HTERT RPE-1 (cell line): ENCODE data around the gene LENEP.

ENCODE experiments used
- in situ Hi-C: fragments of 300-500 bp; cut with MboI; formaldehyde crosslinking; loops from 4 replicates; pipeline ENCODE4 v1.14.3; 2020; ENCODE audit warnings: low sequenced_read_pairs

The LENEP gene

DNA sequence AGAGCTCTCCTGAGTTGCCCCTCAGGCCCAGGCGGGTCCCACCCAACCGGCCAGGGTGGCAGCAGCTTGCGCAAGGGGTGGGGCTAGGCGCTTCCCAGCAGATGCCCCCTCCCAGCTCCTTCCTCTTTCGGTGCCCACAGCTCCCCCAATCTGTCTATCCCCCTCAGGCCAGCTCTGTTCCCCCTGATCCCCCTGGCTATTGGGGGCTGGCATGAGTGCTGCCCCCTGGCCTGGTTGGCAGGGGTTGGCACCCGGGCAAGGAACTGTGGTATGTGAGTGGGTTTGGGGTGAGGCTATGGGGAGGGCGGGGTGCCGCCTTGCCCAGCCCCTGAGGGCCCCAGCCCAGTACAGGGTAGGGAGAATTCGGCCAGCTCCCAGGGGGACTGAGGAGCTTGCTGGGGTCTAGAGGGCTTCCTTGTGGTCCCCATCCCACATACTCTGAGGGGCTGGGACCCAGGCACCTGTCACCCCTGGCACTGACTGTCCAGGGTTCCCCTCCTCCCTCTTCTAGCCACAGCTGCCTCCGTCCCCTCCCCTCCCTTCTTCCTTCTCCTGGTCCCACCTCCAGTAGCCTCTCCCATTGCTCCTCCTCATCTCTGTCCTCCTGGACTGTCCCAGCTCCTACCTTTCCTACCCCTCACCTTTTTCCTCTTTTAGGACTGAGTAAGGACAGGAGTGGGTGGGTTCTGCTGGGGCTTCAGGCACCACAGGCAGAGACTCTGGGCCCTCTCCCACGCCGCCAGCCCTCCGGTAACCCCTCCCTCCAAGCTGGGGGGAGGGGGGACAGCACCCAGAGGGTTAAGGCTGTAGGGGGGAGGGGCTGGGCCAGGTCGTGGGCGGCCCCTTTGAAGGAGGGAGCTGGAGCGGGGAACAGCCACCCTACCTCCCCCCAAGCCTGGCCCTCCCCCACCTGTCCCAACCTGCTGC, 14.9 kb downstream of the LENEP start:
- in situ Hi-C loops: no loop called here

DNA sequence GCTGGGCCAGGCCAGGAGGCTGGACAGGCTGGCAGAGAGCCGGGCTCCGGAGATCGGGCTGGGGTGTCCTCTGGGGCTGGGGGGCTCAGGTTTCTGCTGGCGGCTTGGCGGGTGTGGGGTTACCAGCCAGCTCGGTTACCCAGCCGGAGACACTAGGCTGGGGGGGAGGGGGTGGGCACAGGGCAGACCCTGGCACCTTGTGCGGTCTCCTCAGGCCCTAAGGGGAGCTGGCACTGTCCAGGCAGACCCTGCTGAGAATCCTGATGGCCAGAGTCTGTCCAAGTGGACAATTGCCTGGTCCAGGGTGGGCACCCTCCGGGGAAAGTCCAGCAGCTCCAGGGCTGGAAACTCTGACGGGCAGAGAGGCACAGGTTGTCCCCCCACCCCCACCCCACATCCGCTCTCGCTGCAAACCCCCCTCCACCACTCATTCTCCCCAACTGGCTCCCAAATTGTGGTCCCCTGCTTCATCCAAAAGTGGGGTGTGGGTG, 15.9 kb downstream of the LENEP start:
- in situ Hi-C loops: no loop called here

DNA sequence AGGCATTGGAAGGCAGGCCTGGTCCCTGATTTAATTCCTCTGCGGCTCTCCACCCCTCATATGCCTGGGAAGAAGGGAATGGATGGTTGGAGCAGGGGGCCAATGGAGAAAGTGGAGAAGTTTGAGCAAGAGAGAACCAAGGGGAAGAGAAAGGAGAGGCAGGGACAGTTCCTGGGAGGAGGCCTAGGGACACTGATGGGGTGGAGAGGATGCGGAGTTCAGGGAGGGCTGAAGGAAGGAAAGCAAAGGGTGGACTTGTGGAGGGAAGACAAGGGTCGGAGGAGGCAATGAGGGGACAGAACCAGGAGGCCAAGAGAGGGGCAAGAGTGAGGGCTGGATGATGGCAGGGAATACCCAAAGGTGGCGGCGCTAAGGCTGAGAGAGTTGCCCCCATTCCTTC, 16.4 kb downstream of the LENEP start:
- in situ Hi-C loops: no loop called here

DNA sequence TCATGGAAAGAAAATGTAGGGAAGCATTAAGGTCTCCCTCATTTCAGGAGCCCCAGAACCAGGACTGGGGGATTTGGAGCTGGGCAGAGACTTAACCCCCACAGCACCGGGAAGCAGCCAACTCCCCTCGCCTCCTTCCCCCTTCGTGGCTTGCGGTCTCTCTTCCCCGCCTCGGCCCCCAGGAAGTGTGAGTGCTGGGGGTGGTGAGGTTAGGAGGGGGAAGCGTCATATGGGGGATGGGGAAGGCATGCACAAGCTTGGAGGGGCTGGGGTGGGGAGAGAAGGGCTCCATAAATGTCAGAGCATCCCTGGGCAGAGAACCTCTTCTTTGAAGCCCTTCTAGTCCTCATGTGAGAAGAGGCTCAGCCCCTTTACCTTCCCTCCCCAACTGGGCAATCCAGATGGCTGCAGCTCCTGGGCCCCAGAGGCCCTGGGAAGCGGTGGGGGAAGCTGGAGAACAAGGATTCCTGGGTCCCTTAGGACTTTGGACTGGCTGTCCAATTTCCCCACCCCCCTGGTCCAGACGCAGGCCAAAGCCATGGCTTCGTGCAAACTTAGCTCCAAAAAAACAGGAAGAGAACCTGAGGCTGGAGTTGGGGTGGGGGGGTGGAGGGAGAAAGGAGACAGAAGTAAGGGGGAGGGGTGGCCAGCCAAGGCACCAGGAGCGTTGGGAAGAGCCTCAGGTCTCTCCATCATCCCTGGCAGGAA, 17.0 kb downstream of the LENEP start:
- in situ Hi-C loops: no loop called here

DNA sequence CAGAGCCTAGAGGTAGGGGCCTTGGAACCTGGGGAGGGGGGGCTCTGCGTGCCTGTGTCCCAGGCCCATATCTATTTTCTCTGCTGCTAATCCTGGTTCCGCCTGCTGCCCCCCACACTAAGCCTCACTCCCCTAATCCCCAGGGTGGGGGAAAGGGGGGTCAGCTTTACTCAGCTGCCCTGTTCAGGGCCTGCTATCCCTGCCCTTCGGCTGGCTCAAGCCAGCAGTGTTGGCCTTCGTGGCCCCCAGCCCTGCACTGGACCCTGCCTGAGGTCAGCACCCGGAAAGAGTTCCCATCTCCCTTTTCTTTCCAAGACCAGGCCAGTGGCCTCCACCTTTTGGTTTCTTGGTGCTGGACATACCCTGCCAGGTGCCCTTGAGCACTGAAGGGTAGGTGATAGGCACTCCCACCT, 17.6 kb downstream of the LENEP start:
- in situ Hi-C loops: no loop called here

DNA sequence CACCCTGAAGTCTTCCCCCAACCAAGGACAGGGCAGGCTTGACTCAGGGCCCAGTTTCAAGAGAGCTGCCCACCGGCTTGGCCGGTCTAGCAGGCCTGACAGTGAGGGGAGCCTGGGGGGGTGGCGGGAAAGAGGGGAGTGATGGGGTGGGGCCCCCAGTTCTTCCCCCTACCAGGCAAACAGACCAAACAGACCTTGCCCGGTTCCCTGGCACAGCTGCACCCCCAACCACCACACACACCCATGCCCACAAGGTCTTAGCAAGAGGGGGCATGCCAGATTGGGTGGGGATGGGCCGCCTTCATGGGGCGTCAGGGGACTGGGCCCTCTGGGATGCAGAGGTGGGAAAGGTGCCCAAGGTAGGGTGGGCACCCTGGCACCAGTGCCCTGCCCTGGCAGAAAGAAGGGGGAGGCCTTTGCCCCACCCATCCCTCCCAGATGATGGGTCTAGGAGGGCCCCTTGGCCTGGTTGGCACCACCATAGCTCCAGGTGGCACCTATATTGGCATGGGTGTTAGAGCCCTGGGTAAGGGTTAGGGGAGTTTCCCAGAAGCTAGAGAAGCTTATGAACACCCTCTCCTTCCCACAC, 18.1 kb downstream of the LENEP start:
- in situ Hi-C loops: no loop called here

DNA sequence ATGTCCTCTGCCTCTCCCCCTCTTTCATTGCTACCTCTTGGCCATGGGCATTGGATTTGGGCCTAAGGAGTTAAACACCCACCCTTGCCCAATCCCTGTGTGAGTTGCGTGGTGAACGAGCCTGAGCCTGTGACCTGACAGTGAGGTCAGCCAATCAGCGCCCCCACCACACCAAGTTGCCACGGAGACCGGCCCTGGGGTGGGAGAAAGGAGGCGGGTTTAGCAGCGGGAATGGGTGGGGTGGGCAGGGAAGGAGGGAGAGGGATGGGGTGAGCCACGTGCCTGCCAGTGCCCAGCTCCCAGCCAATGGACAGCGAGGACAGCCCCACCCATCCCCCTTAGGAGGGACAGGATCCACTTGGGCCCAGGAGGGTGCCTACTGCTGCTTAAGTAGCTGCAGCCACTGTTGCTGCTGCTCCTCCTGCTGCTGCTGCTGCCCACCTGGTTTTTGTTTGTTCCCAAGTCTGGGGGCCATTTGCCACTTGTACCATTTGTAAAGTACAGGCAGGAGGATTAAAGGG, 18.7 kb downstream of the LENEP start:
- in situ Hi-C loops: no loop called here

DNA sequence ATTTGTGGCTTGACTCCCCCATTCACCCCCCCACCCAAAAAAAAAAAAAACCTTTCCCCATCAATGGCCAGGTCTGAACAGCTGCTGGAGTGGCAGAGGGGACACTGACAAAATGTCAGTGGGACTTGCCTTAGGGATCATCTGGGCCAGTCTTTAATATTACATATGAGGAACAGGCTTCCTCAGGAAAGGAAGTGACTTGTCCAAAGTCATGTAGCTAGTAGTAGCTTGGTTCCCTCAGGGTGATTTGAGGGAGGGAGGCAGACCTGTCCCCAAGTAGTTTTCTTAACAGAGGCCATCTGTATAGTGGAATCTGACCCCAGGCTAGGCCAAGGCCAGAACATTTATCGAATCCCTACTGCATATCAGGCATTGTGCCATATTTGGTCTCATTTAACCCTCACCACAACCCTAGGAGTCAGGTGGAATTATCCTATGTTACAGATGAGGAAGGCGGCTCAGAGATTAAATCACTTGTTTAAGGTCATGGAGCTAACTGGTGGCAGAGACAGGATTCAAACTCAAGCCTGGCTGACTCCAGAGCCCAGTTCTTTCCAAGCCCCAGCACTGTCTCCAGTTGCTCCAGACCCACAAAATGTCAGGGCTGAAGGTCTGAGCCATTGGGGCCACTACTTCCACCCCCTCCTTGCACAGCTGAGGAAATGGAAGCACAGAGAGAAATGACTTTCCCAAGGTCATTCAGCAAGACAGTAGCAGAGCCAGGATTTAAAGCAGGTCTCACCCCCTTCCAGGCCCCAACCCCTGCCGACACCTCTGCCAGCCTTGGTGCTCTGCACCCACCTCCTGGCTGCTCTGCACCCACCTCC, 19.6 kb downstream of the LENEP start:
- in situ Hi-C loops: no loop called here

DNA sequence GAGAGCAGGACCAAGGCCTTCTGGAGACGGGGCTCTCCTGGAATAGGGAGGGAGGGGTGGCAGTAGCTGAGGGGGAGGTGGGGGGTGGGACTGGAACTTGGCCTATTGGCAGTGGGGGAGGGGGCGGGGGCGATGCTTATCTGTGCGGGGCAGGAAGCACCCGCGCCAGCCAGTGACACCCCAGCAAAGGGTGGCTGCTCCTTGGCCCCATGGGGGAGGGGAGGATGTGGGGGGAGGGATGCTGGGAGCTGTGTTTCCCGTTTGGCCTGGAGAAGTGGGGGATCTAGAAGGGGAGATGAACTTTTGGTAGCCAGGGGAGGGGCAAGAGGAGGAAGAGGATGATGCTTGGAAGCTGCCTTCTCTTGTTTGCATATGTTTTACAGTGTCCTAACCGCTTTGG, 20.2 kb downstream of the LENEP start:
- in situ Hi-C loops: no loop called here

DNA sequence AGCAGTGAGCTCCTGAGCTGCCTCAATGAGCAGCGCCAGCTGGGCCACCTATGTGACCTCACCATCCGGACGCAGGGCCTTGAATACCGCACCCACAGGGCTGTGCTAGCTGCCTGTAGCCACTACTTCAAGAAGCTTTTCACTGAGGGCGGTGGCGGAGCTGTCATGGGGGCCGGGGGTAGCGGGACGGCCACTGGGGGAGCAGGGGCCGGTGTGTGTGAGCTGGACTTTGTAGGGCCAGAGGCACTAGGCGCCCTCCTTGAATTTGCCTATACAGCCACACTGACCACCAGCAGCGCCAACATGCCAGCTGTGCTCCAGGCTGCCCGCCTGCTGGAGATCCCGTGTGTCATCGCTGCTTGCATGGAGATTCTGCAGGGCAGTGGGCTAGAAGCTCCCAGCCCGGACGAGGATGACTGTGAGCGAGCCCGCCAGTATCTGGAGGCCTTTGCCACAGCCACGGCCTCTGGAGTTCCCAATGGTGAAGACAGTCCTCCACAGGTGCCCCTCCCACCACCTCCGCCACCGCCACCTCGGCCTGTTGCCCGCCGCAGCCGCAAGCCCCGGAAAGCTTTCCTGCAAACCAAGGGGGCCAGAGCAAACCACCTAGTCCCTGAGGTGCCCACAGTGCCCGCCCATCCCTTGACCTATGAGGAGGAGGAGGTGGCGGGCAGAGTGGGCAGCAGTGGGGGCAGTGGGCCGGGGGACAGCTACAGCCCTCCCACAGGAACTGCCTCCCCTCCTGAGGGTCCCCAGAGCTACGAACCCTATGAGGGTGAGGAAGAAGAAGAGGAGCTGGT, 21.5 kb downstream of the LENEP start:
- in situ Hi-C loops: no loop called here

DNA sequence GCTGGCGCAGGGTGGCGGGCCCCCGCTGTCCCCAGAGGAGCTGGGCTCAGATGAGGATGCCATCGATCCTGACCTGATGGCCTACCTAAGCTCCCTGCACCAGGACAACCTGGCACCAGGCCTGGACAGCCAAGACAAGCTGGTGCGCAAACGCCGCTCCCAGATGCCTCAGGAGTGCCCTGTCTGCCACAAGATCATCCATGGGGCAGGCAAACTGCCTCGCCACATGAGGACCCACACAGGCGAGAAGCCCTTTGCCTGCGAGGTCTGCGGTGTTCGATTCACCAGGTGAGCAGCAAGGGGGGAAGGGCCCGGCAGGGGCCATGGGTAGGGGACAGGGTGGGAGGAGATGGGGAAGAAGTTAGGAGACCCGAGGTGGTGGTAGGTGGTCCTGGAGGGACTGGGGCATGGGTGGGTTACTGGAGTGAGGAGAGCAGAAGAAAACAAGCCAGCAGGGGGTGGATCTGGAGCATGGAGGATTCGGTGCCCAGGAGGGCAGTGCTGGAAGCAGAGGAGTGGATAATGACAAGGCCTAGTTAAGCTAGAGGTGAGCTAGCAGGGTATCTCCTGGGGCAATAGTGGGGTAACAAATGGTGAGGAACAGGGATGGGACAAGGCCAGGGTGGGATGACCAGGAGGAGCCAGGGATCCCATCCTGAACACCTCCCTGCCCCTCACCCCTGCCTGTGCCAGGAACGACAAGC, 22.3 kb downstream of the LENEP start:
- in situ Hi-C loops: no loop called here

DNA sequence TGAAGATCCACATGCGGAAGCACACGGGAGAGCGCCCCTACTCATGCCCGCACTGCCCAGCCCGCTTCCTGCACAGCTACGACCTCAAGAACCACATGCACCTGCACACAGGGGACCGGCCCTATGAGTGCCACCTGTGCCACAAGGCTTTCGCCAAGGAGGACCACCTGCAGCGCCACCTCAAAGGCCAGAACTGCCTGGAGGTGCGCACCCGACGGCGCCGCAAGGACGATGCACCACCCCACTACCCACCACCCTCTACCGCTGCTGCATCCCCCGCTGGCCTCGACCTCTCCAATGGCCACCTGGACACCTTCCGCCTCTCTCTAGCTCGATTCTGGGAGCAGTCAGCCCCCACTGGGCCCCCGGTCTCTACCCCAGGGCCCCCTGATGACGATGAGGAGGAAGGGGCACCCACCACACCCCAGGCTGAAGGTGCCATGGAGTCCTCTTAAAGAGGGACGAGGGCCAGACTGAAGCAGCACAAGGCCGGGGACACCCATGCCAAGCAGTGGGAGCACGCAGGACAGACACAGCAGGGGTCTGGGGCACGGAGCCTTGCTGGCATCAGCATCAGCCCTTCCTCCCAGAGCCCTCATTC, 22.9 kb downstream of the LENEP start:
- in situ Hi-C loops: no loop called here

DNA sequence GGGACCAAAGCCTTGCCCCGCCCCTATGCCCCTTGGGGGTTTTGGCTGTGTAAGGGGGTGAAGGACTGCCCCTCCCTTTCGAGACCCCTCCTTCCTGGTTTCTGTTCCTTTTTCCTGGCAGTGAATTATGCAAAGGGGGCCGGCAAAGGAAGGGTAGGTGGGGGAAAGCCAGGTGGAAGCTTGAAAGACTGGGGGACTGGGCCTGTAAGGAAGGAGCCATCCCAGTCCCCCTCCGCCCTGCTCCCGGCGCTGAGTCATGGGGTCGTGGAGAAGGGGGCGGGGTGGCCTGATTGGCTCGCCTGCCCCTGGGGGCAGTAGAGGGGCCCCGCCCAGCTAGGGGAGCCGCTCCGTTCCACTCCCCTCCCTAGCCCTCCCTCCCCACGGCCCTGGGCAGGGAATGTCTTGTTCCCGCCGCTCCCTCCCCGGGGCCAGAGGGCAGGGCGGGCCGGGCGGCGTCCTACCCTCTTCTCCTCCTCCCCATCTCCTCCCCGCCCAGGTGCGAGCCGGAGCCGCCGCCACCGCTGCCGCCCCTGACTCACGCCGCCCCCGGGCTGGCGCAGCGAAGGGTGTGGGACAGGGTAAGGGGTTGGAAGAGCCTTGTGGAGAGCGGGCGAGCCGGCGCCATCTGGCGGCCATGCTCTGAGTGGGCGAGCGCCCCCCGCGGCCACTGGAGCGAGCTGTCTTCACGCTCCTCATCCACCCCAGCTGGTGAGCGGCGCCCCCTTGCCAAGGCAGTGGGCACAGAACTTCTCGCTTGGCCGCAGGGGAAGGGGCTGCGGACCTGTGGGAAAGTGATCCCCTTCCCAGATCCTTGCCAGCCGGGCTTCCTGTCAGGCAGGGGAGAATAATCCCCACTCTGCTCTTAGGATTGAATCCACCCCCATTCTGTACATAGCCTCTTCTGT, 23.9 kb downstream of the LENEP start:
- in situ Hi-C loops: no loop called here

DNA sequence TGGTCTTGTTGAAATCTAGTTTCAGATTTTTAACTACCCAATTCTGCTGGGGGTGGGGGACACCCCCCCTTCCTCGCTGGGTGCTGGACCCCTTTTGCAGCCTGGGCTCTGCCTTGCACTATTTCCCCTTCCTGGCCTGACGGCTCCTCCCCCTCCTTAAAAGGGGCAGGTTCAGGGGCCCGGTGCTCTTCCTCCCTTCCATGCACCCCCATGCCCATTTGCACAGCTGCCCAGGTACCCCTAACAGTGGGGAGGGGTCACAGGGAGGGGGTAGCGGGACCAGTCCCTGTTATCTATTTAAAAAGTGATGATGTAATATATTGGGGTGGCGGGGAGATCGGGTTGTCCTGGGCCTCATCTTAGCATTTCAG, 24.5 kb downstream of the LENEP start:
- in situ Hi-C loops: no loop called here

DNA sequence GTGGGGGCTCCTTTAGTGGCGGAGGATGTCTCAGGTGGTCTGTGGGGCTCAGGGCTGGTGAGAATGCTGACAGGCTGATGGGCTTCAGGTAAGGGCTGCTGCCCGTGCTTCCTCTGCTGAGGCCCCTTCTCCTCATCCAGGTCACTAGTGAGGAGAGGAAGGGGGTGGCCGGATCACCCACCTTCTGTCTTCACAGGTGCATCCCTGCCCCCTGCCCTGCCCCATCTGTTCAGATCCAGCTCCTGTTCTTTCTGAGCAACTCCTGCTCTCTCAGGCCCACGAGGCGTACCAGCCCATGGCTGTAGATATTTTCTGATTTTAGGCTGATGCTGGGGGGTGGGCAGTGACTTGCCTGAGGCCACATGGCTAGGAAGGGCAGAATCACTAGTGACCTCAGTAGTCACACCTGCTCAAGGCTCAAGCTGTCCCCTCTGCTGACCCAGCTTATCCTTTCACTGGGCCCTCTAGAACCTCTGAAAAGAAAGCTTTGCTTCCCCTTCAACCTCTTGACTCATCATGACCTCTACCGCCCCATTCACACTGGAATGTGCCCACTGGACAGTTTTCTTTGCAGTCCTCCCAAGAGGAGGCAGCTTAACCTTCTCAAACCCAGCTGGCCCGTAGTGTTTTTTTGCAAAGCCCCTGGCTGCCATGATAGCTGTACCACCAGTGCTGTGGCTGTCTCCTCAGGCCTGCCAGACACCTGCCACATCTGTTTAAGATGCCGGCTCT, 25.4 kb downstream of the LENEP start:
- in situ Hi-C loops: no loop called here

DNA sequence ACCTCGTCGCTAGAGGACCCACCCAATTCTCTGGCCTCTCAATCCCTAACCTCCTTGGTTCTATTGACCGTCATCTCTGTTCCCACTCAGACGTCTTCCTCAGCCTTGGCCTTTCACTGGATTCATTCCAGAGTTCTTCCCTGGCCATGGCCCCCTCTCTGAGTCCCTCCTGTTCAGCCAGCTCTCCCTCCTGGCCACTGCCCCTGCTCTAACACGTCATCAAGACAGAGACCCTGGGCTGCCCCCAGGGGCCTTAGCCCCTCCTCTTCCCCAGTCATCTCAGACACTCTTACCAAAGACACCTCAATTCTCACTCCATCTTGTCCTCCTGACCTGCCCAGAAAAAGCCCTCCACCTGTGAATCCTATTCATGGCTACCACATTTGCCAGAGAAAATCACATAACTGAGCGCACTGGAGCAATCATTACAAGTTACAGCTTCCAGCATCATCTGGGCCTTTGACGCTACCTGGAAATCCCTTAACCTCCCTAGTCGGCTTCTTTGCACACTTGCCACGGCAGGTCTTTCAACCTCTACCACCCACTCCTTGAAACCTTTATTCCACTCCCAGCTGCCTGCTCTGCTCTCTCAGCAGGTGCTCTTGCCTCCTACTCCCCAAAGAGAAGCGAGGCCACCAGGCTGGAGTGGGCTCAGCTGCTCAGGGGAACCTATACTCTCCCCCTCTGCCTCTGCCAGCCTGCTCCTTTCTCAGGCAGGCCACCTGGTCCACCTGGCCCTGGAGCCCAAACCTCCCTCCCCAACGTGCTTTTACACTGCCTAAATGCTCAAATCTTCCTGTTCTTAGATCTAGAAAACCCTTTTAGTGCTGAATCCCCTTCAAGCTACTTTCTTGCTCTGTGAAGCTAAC, 26.2 kb downstream of the LENEP start:
- in situ Hi-C loops: no loop called here
